ENCODE data around the gene TAAR6.

- TF ChIP-seq CTCF (IDR thresholded peaks at IDR 0.05; ENCODE audit: low read depth, low read length): no peak
- TF ChIP-seq POLR2A (IDR thresholded peaks at IDR 0.05; ENCODE audit: extremely low read depth, insufficient read length): no peak
- TF ChIP-seq MAX (IDR thresholded peaks at IDR 0.05; ENCODE audit: low read depth, low read length): no peak
- TF ChIP-seq MYC (IDR thresholded peaks at IDR 0.05; ENCODE audit: low read depth, low read length): no peak
Observed at GRCh38 chr6:132537977-132538376, 32.1 kb upstream of the TAAR6 start, which contains the start of gene TAAR9.

All from NB4 (cell line).